Endodermal cell (in vitro differentiated cells): ENCODE measurements around the gene NAV2. TPM values are rescaled to one million over a fixed set of nuclear protein-coding genes. Genes with fewer than 3 reads are reported as not detected.

ENCODE experiments used
- DNase-seq: peaks from one replicate; pipeline ENCODE4 v3.0.0-alpha.2; 2017
- H3K27ac ChIP-seq: 2 replicates; pipeline ENCODE4 v1.5.1; 2013; ENCODE audit warnings: mild to moderate bottlenecking, low read depth, low read length, moderate library complexity
- H3K27me3 ChIP-seq: 2 replicates; pipeline ENCODE4 v1.6.1; 2013; ENCODE audit warnings: mild to moderate bottlenecking, low read length, moderate library complexity; ENCODE audit not compliant: insufficient read depth, control insufficient read depth, poor library complexity, severe bottlenecking
- H3K36me3 ChIP-seq: 2 replicates; pipeline ENCODE4 v1.7.0; 2013; ENCODE audit warnings: mild to moderate bottlenecking, low read length, moderate library complexity; ENCODE audit not compliant: control insufficient read depth, insufficient read depth
- H3K4me1 ChIP-seq: one replicate; pipeline ENCODE4 v1.7.0; 2013; ENCODE audit warnings: low read length; ENCODE audit not compliant: control insufficient read depth, insufficient read depth
- H3K4me3 ChIP-seq: 2 replicates; pipeline ENCODE4 v1.5.1; 2013; ENCODE audit warnings: mild to moderate bottlenecking, low read length, moderate library complexity
- H3K9ac ChIP-seq: 2 replicates; pipeline ENCODE4 v1.6.1; 2013; ENCODE audit warnings: mild to moderate bottlenecking, low read length, moderate library complexity; ENCODE audit not compliant: poor library complexity, severe bottlenecking; ENCODE audit errors: extremely low read depth
- H3K9me3 ChIP-seq: 2 replicates; pipeline ENCODE4 v1.6.1; 2013; ENCODE audit warnings: mild to moderate bottlenecking, low read length, moderate library complexity; ENCODE audit not compliant: control insufficient read depth
- H3K27ac Mint-ChIP-seq: 2 replicates; pipeline ENCODE4 v1.8.0; 2020; ENCODE audit warnings: mixed read lengths
- H3K27me3 Mint-ChIP-seq: 2 replicates; pipeline ENCODE4 v1.8.0; 2021; ENCODE audit warnings: mild to moderate bottlenecking, mixed read lengths; ENCODE audit not compliant: insufficient read depth
- H3K36me3 Mint-ChIP-seq: 2 replicates; pipeline ENCODE4 v1.8.0; 2020; ENCODE audit warnings: low read depth, mixed read lengths
- H3K4me1 Mint-ChIP-seq: 2 replicates; pipeline ENCODE4 v1.8.0; 2020; ENCODE audit warnings: mixed read lengths
- H3K4me3 Mint-ChIP-seq: 2 replicates; pipeline ENCODE4 v1.8.0; 2020; ENCODE audit warnings: mild to moderate bottlenecking, moderate library complexity, mixed read lengths
- H3K9me3 Mint-ChIP-seq: 2 replicates; pipeline ENCODE4 v1.8.0; 2020; ENCODE audit warnings: mild to moderate bottlenecking, mixed read lengths
- CTCF ChIP-seq: fragments of 200-600 bp; sonication (generic); conservative IDR thresholded peaks from 2 replicates; pipeline ENCODE4 v1.5.0; 2021; ENCODE audit warnings: antibody characterized with exemption, mild to moderate bottlenecking
- WGBS, 2 experiments: methylation state at CpG; one replicate each; pipeline versions ENCODE4 v1.1.5 to v1.1.7; 2013; ENCODE audit warnings: missing lambda C conversion rate in 2 of 2, mixed read lengths in 1 of 2; ENCODE audit not compliant: insufficient coverage in 1 of 2, insufficient read length in 1 of 2; 5-methylcytosine and 5-hydroxymethylcytosine counted together
- total RNA-seq, 2 donors: library from RNA; stranded (reverse); fragmentation: NEBNext Ultra II Directional in 1 of 2; extraction: Animal tissue kit (Norgen Biotek cat#: 25700) in 1 of 2; gene quantifications; 2 replicates in 1 of 2; 3 replicates in 1 of 2; pipeline ENCODE4 v1.2.1, GENCODE V29; 2021

The NAV2 gene
- total RNA-seq, 2 donors from 2014 or later, result 37.1 to 42.4 TPM

- no peaks in the 10 kb centered on the region for H3K9me3 Mint-ChIP-seq
- no peaks in the 10 kb centered on the region for H3K36me3 ChIP-seq
- H3K9ac ChIP-seq, result no peak overlapping the region
- peaks cover 35% of the 10 kb centered on the region for H3K4me1 Mint-ChIP-seq
- no peaks in the 10 kb centered on the region for H3K27me3 ChIP-seq
- H3K27ac ChIP-seq, result no peak overlapping the region
- no peaks in the 10 kb centered on the region for H3K4me1 ChIP-seq
- no peak overlapping the region for H3K4me3 ChIP-seq
- no peaks in the 10 kb centered on the region for H3K9me3 ChIP-seq
- H3K27me3 Mint-ChIP-seq, result no peaks in the 10 kb centered on the region
- TF ChIP-seq CTCF, result no peak
- no peaks in the 10 kb centered on the region for H3K36me3 Mint-ChIP-seq
- no peak overlapping the region for H3K4me3 Mint-ChIP-seq
- WGBS, 2 experiments, result 95 to 97% methylated on average over 3 to 4 of the region's 4 CpGs
- H3K27ac Mint-ChIP-seq, result no peak overlapping the region
- no peak for DNase-seq
These were observed 100.1 kb downstream of the NAV2 start for GRCh38 chr11:19812710-19813109.

GRCh38 chr11:19813158-19813879 lies 100.7 kb downstream of the NAV2 start:
- peaks cover 36% of the 10 kb centered on the region for H3K4me1 Mint-ChIP-seq
- no peak overlapping the region for H3K4me3 Mint-ChIP-seq

DNA sequence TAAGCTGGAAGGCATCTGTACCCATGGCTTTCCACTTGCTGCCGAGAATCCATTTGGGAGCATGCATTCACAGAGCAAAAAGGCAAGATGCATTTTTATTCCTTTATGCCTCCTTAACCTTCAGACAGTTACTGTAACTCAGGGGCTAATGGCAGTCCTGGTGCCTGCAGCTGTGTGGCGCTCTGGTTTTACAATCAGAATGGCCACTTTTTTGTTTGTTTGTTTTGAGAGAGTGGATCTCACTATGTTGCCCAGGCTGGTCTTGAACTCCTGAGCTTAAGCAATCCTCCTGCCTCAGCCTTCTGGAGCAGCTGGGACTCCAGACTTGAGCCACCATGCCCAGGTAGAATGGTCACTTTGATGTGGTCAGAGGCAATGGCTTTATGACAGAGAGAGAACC lies 101.8 kb downstream of the NAV2 start:
- Mint-ChIP-seq H3K4me3 (no peak overlapping the region), H3K27me3 (no peaks in the 10 kb centered on the region), H3K9me3 (peaks cover 2% of the 10 kb centered on the region), H3K36me3 (no peaks in the 10 kb centered on the region), H3K27ac (no peak overlapping the region), H3K4me1 (peaks cover 44% of the 10 kb centered on the region)
- Histone ChIP-seq H3K4me3 (no peak overlapping the region), H3K9me3 (no peaks in the 10 kb centered on the region), H3K27ac (no peak overlapping the region), H3K4me1 (no peaks in the 10 kb centered on the region), H3K27me3 (no peaks in the 10 kb centered on the region), H3K36me3 (no peaks in the 10 kb centered on the region), H3K9ac (no peak overlapping the region)
- peak; percentile 77 for DNase-seq
- peak; percentile 72 for TF ChIP-seq CTCF
- 85 to 100% methylated on average over 1 to 2 of the region's 2 CpGs for WGBS, 2 experiments

More at GRCh38 chr11:19813158-19813879, 100.7 kb downstream of the NAV2 start:
- Mint-ChIP-seq H3K36me3 (no peaks in the 10 kb centered on the region), H3K27me3 (no peaks in the 10 kb centered on the region), H3K9me3 (no peaks in the 10 kb centered on the region), H3K27ac (no peak overlapping the region)
- Histone ChIP-seq H3K27ac (no peak overlapping the region), H3K27me3 (no peaks in the 10 kb centered on the region), H3K4me1 (no peaks in the 10 kb centered on the region), H3K9ac (no peak overlapping the region), H3K4me3 (no peak overlapping the region), H3K9me3 (no peaks in the 10 kb centered on the region), H3K36me3 (no peaks in the 10 kb centered on the region)
- DNase-seq, result no peak
- TF ChIP-seq CTCF, result no peak
- 80 to 89% methylated on average over 11 to 13 of the region's 13 CpGs for WGBS, 2 experiments
